Endothelial cell of umbilical vein (primary cell): ENCODE data around the gene RNF4. TPM values are rescaled to one million over a fixed set of nuclear protein-coding genes. Genes with fewer than 3 reads are reported as not detected.

Experiments
- BruUV-seq: library from RNA; stranded (reverse); fragments of 400-500 nt; replicated peaks from 2 replicates; lab custom pipeline; 2021; lab: Mats Ljungman, UMichigan
- CTCF ChIA-PET: fragments of 300-600, 350-600 bp; sonication (Branson Sonifier 250); formaldehyde crosslinking; loops from one replicate; lab custom pipeline; 2021; ENCODE audit warnings: antibody characterized with exemption, inconsistent platforms; lab: Charles Lee
- POLR2A ChIA-PET: fragments of 300-600, 350-600 bp; sonication (Branson Sonifier 250); formaldehyde crosslinking; loops from one replicate; lab custom pipeline; 2021; ENCODE audit warnings: antibody characterized with exemption, inconsistent platforms; lab: Charles Lee
- DNase-seq: peaks from one replicate; pipeline ENCODE4 v3.0.0-alpha.2; 2011; ENCODE audit warnings: low read depth, low spot score
- FAIRE-seq: peaks from 2 replicates; lab custom pipeline; 2011; peaks lifted over from hg19 to GRCh38; lab: Jason Lieb, UNC
- H2AFZ ChIP-seq: 2 replicates; pipeline ENCODE4 v1.6.0; 2012; ENCODE audit warnings: low read depth, low read length, control low read depth, inconsistent platforms
- H3K27ac ChIP-seq: 2 replicates; pipeline ENCODE4 v1.5.1; 2011; ENCODE audit warnings: low read depth, mild to moderate bottlenecking, control low read depth, low read length, moderate library complexity; ENCODE audit not compliant: insufficient read depth
- H3K27me3 ChIP-seq, 2 experiments: 2 replicates each; pipeline versions ENCODE4 v1.6.0 to v1.6.1; 2011; ENCODE audit warnings: low read length in 2 of 2, mixed read lengths in 1 of 2; ENCODE audit not compliant: control insufficient read depth in 2 of 2, insufficient read depth in 2 of 2
- H3K36me3 ChIP-seq, 2 experiments: 2 replicates in 1 of 2; 3 replicates in 1 of 2; pipeline ENCODE4 v1.5.1; 2011; ENCODE audit warnings: low read length in 2 of 2, mild to moderate bottlenecking in 1 of 2, moderate library complexity in 1 of 2; ENCODE audit not compliant: control insufficient read depth in 2 of 2, insufficient read depth in 2 of 2; ENCODE audit errors: extremely low read depth in 1 of 2
- H3K4me1 ChIP-seq: 3 replicates; pipeline ENCODE4 v1.5.1; 2011; ENCODE audit warnings: mild to moderate bottlenecking, low read length; ENCODE audit not compliant: control insufficient read depth, insufficient read depth; ENCODE audit errors: extremely low read depth
- H3K4me2 ChIP-seq: 2 replicates; pipeline ENCODE4 v1.6.1; 2011; ENCODE audit warnings: low read length, control low read depth, mixed read lengths; ENCODE audit not compliant: insufficient read depth
- H3K4me3 ChIP-seq, 3 experiments: fragments of 200-600 bp in 1 of 3; sonication (generic), shearing (Covaris generic) in 1 of 3; replicated peaks in 1 of 3; 2 replicates each; pipeline ENCODE4 v1.5.1; 2011 to 2016; ENCODE audit warnings: control low read depth in 3 of 3, low read length in 3 of 3, mild to moderate bottlenecking in 2 of 3, inconsistent platforms in 1 of 3, low read depth in 1 of 3, moderate library complexity in 1 of 3; ENCODE audit not compliant: insufficient read depth in 1 of 3
- H3K79me2 ChIP-seq: 2 replicates; pipeline ENCODE4 v1.6.0; 2012; ENCODE audit warnings: low read length, inconsistent platforms; ENCODE audit not compliant: control insufficient read depth, insufficient read depth
- H3K9ac ChIP-seq: replicated peaks from 2 replicates; pipeline ENCODE3; 2011; ENCODE audit warnings: low read length, control low read depth; ENCODE audit not compliant: insufficient read depth; ENCODE audit errors: extremely low read depth
- H3K9me1 ChIP-seq: replicated peaks from 3 replicates; pipeline ENCODE4 v1.6.0; 2011; ENCODE audit warnings: mild to moderate bottlenecking, low read length; ENCODE audit not compliant: control insufficient read depth, insufficient read depth; ENCODE audit errors: extremely low read depth
- H3K9me3 ChIP-seq: replicated peaks from 2 replicates; pipeline ENCODE4 v1.5.1; 2012; ENCODE audit warnings: low read length, inconsistent platforms; ENCODE audit not compliant: control insufficient read depth, insufficient read depth
- H4K20me1 ChIP-seq: replicated peaks from 2 replicates; pipeline ENCODE3; 2011; ENCODE audit warnings: mild to moderate bottlenecking, low read length; ENCODE audit not compliant: control insufficient read depth, insufficient read depth; ENCODE audit errors: extremely low read depth
- CTCF ChIP-seq, 2 donors: IDR thresholded peaks; 1 replicate in 1 of 2; 2 replicates in 1 of 2; pipeline ENCODE4 v1.5.1; 2011; ENCODE audit warnings: low read length in 2 of 2, mild to moderate bottlenecking in 2 of 2, moderate library complexity in 2 of 2, control low read depth in 1 of 2, inconsistent platforms in 1 of 2, low read depth in 1 of 2; ENCODE audit not compliant: insufficient read depth in 1 of 2; ENCODE audit errors: extremely low read depth in 1 of 2
- EZH2 ChIP-seq: IDR thresholded peaks from 2 replicates; pipeline ENCODE4 v1.6.1; 2012; ENCODE audit warnings: borderline replicate concordance, low read depth, mild to moderate bottlenecking, moderate library complexity, low read length, inconsistent platforms; ENCODE audit not compliant: severe bottlenecking
- FOS ChIP-seq: IDR thresholded peaks from 2 replicates; pipeline ENCODE4 v1.6.1; 2011; ENCODE audit warnings: mild to moderate bottlenecking, low read length, moderate library complexity, borderline replicate concordance; ENCODE audit not compliant: insufficient read depth
- GATA2 ChIP-seq: IDR thresholded peaks from 2 replicates; pipeline ENCODE4 v1.7.0; 2011; ENCODE audit warnings: low read depth, mild to moderate bottlenecking, moderate library complexity, mixed read lengths, low read length; ENCODE audit not compliant: insufficient read length, insufficient read depth
- JUN ChIP-seq: IDR thresholded peaks from 2 replicates; pipeline ENCODE4 v1.6.1; 2011; ENCODE audit warnings: borderline replicate concordance, low read depth; ENCODE audit not compliant: insufficient read length, insufficient read depth
- MAX ChIP-seq: IDR thresholded peaks from 2 replicates; pipeline ENCODE4 v1.6.1; 2011; ENCODE audit not compliant: insufficient read depth, insufficient read length
- MYC ChIP-seq: IDR thresholded peaks from one replicate; pipeline ENCODE4 v1.6.1; 2011; ENCODE audit warnings: mild to moderate bottlenecking, low read depth, low read length
- POLR2A ChIP-seq: IDR thresholded peaks from 2 replicates; pipeline ENCODE4 v1.6.1; 2012; ENCODE audit warnings: low read depth, mild to moderate bottlenecking, control low read depth, low read length
- POLR2AphosphoS5 ChIP-seq: IDR thresholded peaks from 2 replicates; pipeline ENCODE4 v1.6.1; 2012; ENCODE audit warnings: low read depth, mild to moderate bottlenecking, control low read depth, low read length, moderate library complexity; ENCODE audit not compliant: insufficient read depth
- dilution Hi-C: fragments of 300-500 bp; cut with MboI; formaldehyde crosslinking; loops from one replicate; pipeline ENCODE4 v1.15.0; 2019; ENCODE audit warnings: low sequenced_read_pairs; ENCODE audit not compliant: extremely low pct_ligation_motif_present
- intact Hi-C: fragments of 100-400 bp; cut with micrococcal nuclease; formaldehyde crosslinking; loops from one replicate; pipeline ENCODE4 v1.10.0; 2022
- polyA plus RNA-seq, 4 experiments: library from polyadenylated mRNA; depleted of rRNA in 3 of 4; stranded (reverse) in 3 of 4; unstranded in 1 of 4; fragments of >200 nt; gene quantifications; 2 replicates each; pipeline versions ENCODE4 v1.2.1 to v1.2.3, GENCODE V29; 2011 to 2012; ENCODE audit warnings: missing spikeins in 1 of 4
- total RNA-seq: library from RNA; stranded (reverse); gene quantifications from 2 replicates; pipeline ENCODE4 v1.2.3, GENCODE V29; 2021

The RNF4 gene
- total and polyA plus RNA-seq, 2 donors (not counting 3 experiments of a cell fraction or from before 2014, with no cell fraction given) = 64.3 to 71.4 TPM

GRCh38 chr4:2445571-2445970 is 23.3 kb upstream of the RNF4 start:
- no peaks in the 10 kb centered on the region for H3K79me2 ChIP-seq
- no peaks in the 10 kb centered on the region for H3K4me1 ChIP-seq
- DNase-seq = no peak
- H3K4me3 ChIP-seq = no peak overlapping the region
- POLR2A ChIA-PET = no interaction called here
- no peaks in the 10 kb centered on the region for H3K9me3 ChIP-seq
- no TSS peak for BruUV-seq
- no peak for TF ChIP-seq POLR2A
- no peak for TF ChIP-seq FOS
- TF ChIP-seq MYC = no peak
- no peak for TF ChIP-seq JUN
- TF ChIP-seq POLR2AphosphoS5 = no peak
- TF ChIP-seq MAX = no peak
- TF ChIP-seq GATA2 = no peak
- no peak for TF ChIP-seq EZH2
- no peak for TF ChIP-seq CTCF (IDR thresholded peaks at IDR 0.05; ENCODE audit: extremely low read depth in 1 of 2, insufficient read depth in 1 of 2, low read depth in 1 of 2, low read length in 2 of 2)
- H3K27ac ChIP-seq = no peak overlapping the region
- CTCF ChIA-PET = interaction anchor here (1.1 kb wide), 1 partner anchor 226 kb away, joined by 7 read pairs; no protein-coding TSS in a partner anchor
- H3K4me2 ChIP-seq = no peak overlapping the region
- no peaks in the 10 kb centered on the region for H3K27me3 ChIP-seq
- H3K9ac ChIP-seq = no peak overlapping the region
- H2AFZ ChIP-seq = no peak overlapping the region
- FAIRE-seq = no peak
- dilution Hi-C loops = no loop called here
- no peaks in the 10 kb centered on the region for H3K9me1 ChIP-seq
- no peaks in the 10 kb centered on the region for H3K36me3 ChIP-seq
- intact Hi-C loops = no loop called here
- H4K20me1 ChIP-seq = no peaks in the 10 kb centered on the region
